Panc1 (cell line): Measurements from ENCODE around the gene CDKN1C. TPM values are rescaled to one million over a fixed set of nuclear protein-coding genes. Genes with fewer than 3 reads are reported as not detected.

Source experiments
- ATAC-seq: fragments of 200-7000 bp; cut with Tn5 transposase; 2 replicates; pipeline ENCODE4 v1.9.1; 2020; ENCODE audit warnings: mild to moderate bottlenecking, moderate library complexity
- BruUV-seq: library from RNA; stranded (reverse); fragments of 400-500 nt; replicated peaks from 2 replicates; lab custom pipeline; 2021; lab: Mats Ljungman, UMichigan
- CTCF ChIA-PET: fragments of 300-600 bp; sonication (Branson Sonifier 250); formaldehyde crosslinking; loops from one replicate; lab custom pipeline; 2022; ENCODE audit warnings: antibody characterized with exemption; lab: Charles Lee
- POLR2A ChIA-PET: fragments of 300-600 bp; sonication (Branson Sonifier 250); formaldehyde crosslinking; loops from one replicate; lab custom pipeline; 2022; ENCODE audit warnings: antibody characterized with exemption; lab: Charles Lee
- DNase-seq: peaks from one replicate; pipeline ENCODE4 v3.0.0-alpha.2; 2010; ENCODE audit warnings: low read depth, low spot score
- H3K27ac ChIP-seq: 2 replicates; pipeline ENCODE4 v1.5.1; 2011; ENCODE audit warnings: mild to moderate bottlenecking, low read length, inconsistent platforms
- H3K27me3 ChIP-seq: fragments of 200-500 bp; sonication (Bioruptor generic); 2 replicates; pipeline ENCODE4 v1.6.0; 2014; ENCODE audit warnings: low read length, inconsistent platforms; ENCODE audit not compliant: control insufficient read depth, insufficient read depth
- H3K36me3 ChIP-seq: fragments of 200-500 bp; sonication (Bioruptor generic); 2 replicates; pipeline ENCODE4 v1.5.1; 2014; ENCODE audit warnings: inconsistent platforms, mild to moderate bottlenecking, low read length, moderate library complexity; ENCODE audit not compliant: control insufficient read depth, insufficient read depth
- H3K4me1 ChIP-seq: 2 replicates; pipeline ENCODE4 v1.5.1; 2011; ENCODE audit warnings: inconsistent platforms, mild to moderate bottlenecking, low read length, moderate library complexity; ENCODE audit not compliant: control insufficient read depth, insufficient read depth
- H3K4me3 ChIP-seq, 2 experiments: 2 replicates each; pipeline ENCODE4 v1.5.1; 2011 to 2012; ENCODE audit warnings: low read depth in 2 of 2, low read length in 2 of 2, mild to moderate bottlenecking in 2 of 2, inconsistent platforms in 1 of 2, moderate library complexity in 1 of 2
- H3K9me3 ChIP-seq: fragments of 200-500 bp; sonication (Bioruptor generic); 2 replicates; pipeline ENCODE4 v1.5.1; 2014; ENCODE audit warnings: low read depth, mild to moderate bottlenecking, inconsistent platforms, low read length, moderate library complexity; ENCODE audit not compliant: control insufficient read depth, insufficient read depth
- CTCF ChIP-seq: fragments of 450-650 bp; IDR thresholded peaks from 2 replicates; pipeline ENCODE4 v1.5.1; 2017; ENCODE audit warnings: mild to moderate bottlenecking
- POLR2AphosphoS5 ChIP-seq: IDR thresholded peaks from 2 replicates; pipeline ENCODE4 v1.6.1; 2012; ENCODE audit warnings: mild to moderate bottlenecking, low read depth, low read length, moderate library complexity
- REST ChIP-seq, 2 experiments: IDR thresholded peaks; 2 replicates each; pipeline ENCODE4 v1.6.1; 2011 to 2012; ENCODE audit warnings: low read depth in 2 of 2, control low read depth in 1 of 2, low read length in 1 of 2, mild to moderate bottlenecking in 1 of 2, moderate library complexity in 1 of 2; ENCODE audit not compliant: insufficient read depth in 1 of 2
- SIN3A ChIP-seq: IDR thresholded peaks from 2 replicates; pipeline ENCODE4 v1.6.1; 2012; ENCODE audit warnings: low read depth, mild to moderate bottlenecking, low read length, moderate library complexity, borderline replicate concordance; ENCODE audit not compliant: insufficient read depth
- TCF7L2 ChIP-seq: IDR thresholded peaks from 2 replicates; pipeline ENCODE4 v1.6.1; 2011; ENCODE audit warnings: mild to moderate bottlenecking, low read depth, low read length, inconsistent platforms
- in situ Hi-C: cut with HindIII; loops from 2 replicates; pipeline ENCODE4 v1.10.0; 2016; ENCODE audit warnings: low sequenced_read_pairs, low pct_unique_long_range_greater_than_20kb
- intact Hi-C: fragments of 100-400 bp; cut with micrococcal nuclease; formaldehyde crosslinking; loops from one replicate; pipeline ENCODE4 v1.10.0; 2022; ENCODE audit not compliant: unreplicated experiment
- total RNA-seq: library from RNA; stranded (reverse); gene quantifications from one replicate; pipeline ENCODE4 v1.2.1, GENCODE V29; 2021; ENCODE audit not compliant: unreplicated experiment

The CDKN1C gene
- total RNA-seq, 1 experiment from 2014 or later: 4.6 TPM

GRCh38 chr11:2892967-2893528 is 7.5 kb upstream of the CDKN1C start:
- DNase-seq (no peak), ATAC-seq (peak; percentile 39)
- intact Hi-C loops (loop anchor here (1.0 kb wide), 1 partner anchor 360 kb away; no protein-coding TSS in a partner anchor), in situ Hi-C loops (no loop called here)
- H3K4me3 ChIP-seq: peak overlapping the region; percentile 37 to 54
- H3K4me1 ChIP-seq: peaks cover 20% of the 10 kb centered on the region
- no peaks in the 10 kb centered on the region for H3K9me3 ChIP-seq
- POLR2A ChIA-PET: interaction anchor here (1.0 to 2.0 kb wide), 2 partner anchors 10 to 36 kb away, joined by 4 to 12 read pairs; partner anchors contain the start of gene PHLDA2
- CTCF ChIA-PET: interaction anchor here (0.5 to 8.1 kb wide), 9 partner anchors 9 to 1345 kb away, joined by 3 to 132 read pairs (median 4); partner anchors contain the start of gene PHLDA2
- BruUV-seq: no TSS peak
- H3K27me3 ChIP-seq: no peaks in the 10 kb centered on the region
- TF ChIP-seq POLR2AphosphoS5: no peak
- no peak for TF ChIP-seq TCF7L2
- no peak for TF ChIP-seq SIN3A
- TF ChIP-seq REST (IDR thresholded peaks at IDR 0.05; ENCODE audit: insufficient read depth in 1 of 2, low read depth in 2 of 2, low read length in 1 of 2): no peak
- no peaks in the 10 kb centered on the region for H3K36me3 ChIP-seq
- H3K27ac ChIP-seq: peak overlapping the region; percentile 83

- in situ Hi-C loops (no loop called here), intact Hi-C loops (loop anchor here (1.0 kb wide), 1 partner anchor 359 kb away; no protein-coding TSS in a partner anchor)
- no peaks in the 10 kb centered on the region for H3K9me3 ChIP-seq
- ChIA-PET POLR2A (interaction anchor here (2.0 kb wide), 1 partner anchor 37 kb away, joined by 12 read pairs; the partner anchor contains the start of gene PHLDA2), CTCF (interaction anchor here (0.5 to 8.1 kb wide), 11 partner anchors 10 to 1344 kb away, joined by 3 to 132 read pairs (median 4); partner anchors contain the start of gene PHLDA2)
- peaks cover 20% of the 10 kb centered on the region for H3K4me1 ChIP-seq
- BruUV-seq: no TSS peak
- DNase-seq (no peak), ATAC-seq (peak; percentile 69)
- H3K27me3 ChIP-seq: no peaks in the 10 kb centered on the region
- 0 out of 2 replicates have a peak, but pooled peaks have one; percentile 78 for TF ChIP-seq SIN3A
- no peak for TF ChIP-seq REST (IDR thresholded peaks at IDR 0.05; ENCODE audit: insufficient read depth in 1 of 2, low read depth in 2 of 2, low read length in 1 of 2)
- no peak for TF ChIP-seq TCF7L2
- peak; percentile 62 for TF ChIP-seq POLR2AphosphoS5
- peak; percentile 100 for TF ChIP-seq CTCF
- no peaks in the 10 kb centered on the region for H3K36me3 ChIP-seq
- peak overlapping the region; percentile 37 to 54 for H3K4me3 ChIP-seq
- H3K27ac ChIP-seq: peak overlapping the region; percentile 83
Observed at GRCh38 chr11:2892215-2892966, 6.8 kb upstream of the CDKN1C start.
